Activated naive CD4-positive, alpha-beta T cell treated with anti-CD3 and anti-CD28 coated beads, Interleukin-2, amount 10 ng/mL, durations not matched to agents 7 days and 5 days (primary cell): ENCODE results near the gene ALDH2.
"Not testable (repeated sequence)": the region's sequence is repeated elsewhere in the genome, so short reads cannot be mapped to it uniquely, and the experiment has no call there.

Experiments
- CTCF ChIA-PET: fragments of 350-600 bp; sonication (Branson Sonifier 250); formaldehyde crosslinking; loops from one replicate; lab custom pipeline; 2021; ENCODE audit warnings: antibody characterized with exemption; lab: Charles Lee
- DNase-seq: peaks from one replicate; pipeline ENCODE4 v3.0.0-alpha.2; 2020
- H3K27ac Mint-ChIP-seq: one replicate; pipeline ENCODE4 v1.8.0; 2021; ENCODE audit warnings: mild to moderate bottlenecking, moderate library complexity, mixed read lengths
- H3K27me3 Mint-ChIP-seq: one replicate; pipeline ENCODE4 v1.8.0; 2021; ENCODE audit warnings: mild to moderate bottlenecking, mixed read lengths
- H3K36me3 Mint-ChIP-seq: one replicate; pipeline ENCODE4 v1.8.0; 2021; ENCODE audit warnings: mixed read lengths
- H3K4me1 Mint-ChIP-seq: one replicate; pipeline ENCODE4 v1.8.0; 2021; ENCODE audit warnings: mixed read lengths
- H3K4me3 Mint-ChIP-seq: one replicate; pipeline ENCODE4 v1.8.0; 2021; ENCODE audit warnings: mild to moderate bottlenecking, moderate library complexity, mixed read lengths
- H3K9me3 Mint-ChIP-seq: one replicate; pipeline ENCODE4 v1.8.0; 2021; ENCODE audit warnings: mixed read lengths

Gene ALDH2

GRCh38 chr12:111818340-111818739 is 51.6 kb downstream of the ALDH2 start:
- Mint-ChIP-seq H3K4me1 (peaks cover 2% of the 10 kb centered on the region), H3K4me3 (no peak overlapping the region), H3K9me3 (no peaks in the 10 kb centered on the region), H3K36me3 (no peaks in the 10 kb centered on the region), H3K27me3 (peaks cover 25% of the 10 kb centered on the region), H3K27ac (no peak overlapping the region)
- no peak for DNase-seq
- CTCF ChIA-PET: interaction anchor here (0.6 to 0.9 kb wide), 3 partner anchors 65 to 476 kb away, joined by 3 to 4 read pairs (median 3); no protein-coding TSS in a partner anchor

- DNase-seq: no peak
- CTCF ChIA-PET: interaction anchor here (0.6 to 1.4 kb wide), 3 partner anchors 66 to 477 kb away, joined by 3 read pairs; no protein-coding TSS in a partner anchor
- Mint-ChIP-seq H3K27ac (no peak overlapping the region), H3K9me3 (no peaks in the 10 kb centered on the region), H3K4me1 (no peaks in the 10 kb centered on the region), H3K4me3 (no peak overlapping the region), H3K27me3 (peaks cover 32% of the 10 kb centered on the region), H3K36me3 (no peaks in the 10 kb centered on the region)
Measured at GRCh38 chr12:111819191-111820158, 52.7 kb downstream of the ALDH2 start.

GRCh38 chr12:111820828-111821227 is 54.1 kb downstream of the ALDH2 start:
- peaks cover 40% of the 10 kb centered on the region for H3K27me3 Mint-ChIP-seq
- H3K4me3 Mint-ChIP-seq, CTCF ChIA-PET, DNase-seq, H3K9me3 Mint-ChIP-seq, H3K36me3 Mint-ChIP-seq, H3K4me1 Mint-ChIP-seq, H3K27ac Mint-ChIP-seq: not testable (repeated sequence)

- Mint-ChIP-seq H3K4me3 (no peak overlapping the region), H3K27ac (no peak overlapping the region), H3K36me3 (no peaks in the 10 kb centered on the region), H3K9me3 (no peaks in the 10 kb centered on the region), H3K4me1 (no peaks in the 10 kb centered on the region), H3K27me3 (peaks cover 35% of the 10 kb centered on the region)
- CTCF ChIA-PET: no interaction called here
- no peak for DNase-seq
Measured at GRCh38 chr12:111822886-111823285, 56.2 kb downstream of the ALDH2 start.

GRCh38 chr12:111823891-111824290 is 57.2 kb downstream of the ALDH2 start:
- Mint-ChIP-seq H3K27me3 (peaks cover 39% of the 10 kb centered on the region), H3K27ac (no peak overlapping the region), H3K4me1 (no peaks in the 10 kb centered on the region), H3K4me3 (no peak overlapping the region), H3K9me3 (no peaks in the 10 kb centered on the region), H3K36me3 (no peaks in the 10 kb centered on the region)
- no peak for DNase-seq
- CTCF ChIA-PET: no interaction called here

GRCh38 chr12:111824312-111824711 is 57.6 kb downstream of the ALDH2 start:
- H3K4me1 Mint-ChIP-seq, H3K9me3 Mint-ChIP-seq, H3K4me3 Mint-ChIP-seq, H3K27ac Mint-ChIP-seq, CTCF ChIA-PET, H3K36me3 Mint-ChIP-seq: not testable (repeated sequence)
- DNase-seq: peak; percentile 39
- peaks cover 39% of the 10 kb centered on the region for H3K27me3 Mint-ChIP-seq

- Mint-ChIP-seq H3K27me3 (peaks cover 39% of the 10 kb centered on the region), H3K9me3 (no peaks in the 10 kb centered on the region), H3K4me3 (no peak overlapping the region), H3K36me3 (no peaks in the 10 kb centered on the region), H3K27ac (no peak overlapping the region), H3K4me1 (no peaks in the 10 kb centered on the region)
- DNase-seq: no peak
- CTCF ChIA-PET: interaction anchor here (1.3 kb wide), 1 partner anchor 12 kb away, joined by 6 read pairs; no protein-coding TSS in a partner anchor
Measured at GRCh38 chr12:111825509-111825908, 58.8 kb downstream of the ALDH2 start.

GRCh38 chr12:111826316-111826715 is 59.6 kb downstream of the ALDH2 start:
- Mint-ChIP-seq H3K36me3 (no peaks in the 10 kb centered on the region), H3K4me1 (no peaks in the 10 kb centered on the region), H3K9me3 (no peaks in the 10 kb centered on the region), H3K4me3 (no peak overlapping the region), H3K27me3 (peaks cover 32% of the 10 kb centered on the region), H3K27ac (no peak overlapping the region)
- no peak for DNase-seq
- CTCF ChIA-PET: interaction anchor here (0.8 to 1.3 kb wide), 4 partner anchors 13 to 429 kb away, joined by 3 to 6 read pairs (median 3); partner anchors contain the start of gene MAPKAPK5

GRCh38 chr12:111826992-111827391 is 60.3 kb downstream of the ALDH2 start:
- CTCF ChIA-PET: interaction anchor here (0.6 to 1.1 kb wide), 4 partner anchors 12 to 430 kb away, joined by 3 to 4 read pairs (median 3); partner anchors contain the start of gene MAPKAPK5
- Mint-ChIP-seq H3K4me1 (no peaks in the 10 kb centered on the region), H3K9me3 (no peaks in the 10 kb centered on the region), H3K27ac (no peak overlapping the region), H3K4me3 (no peak overlapping the region), H3K36me3 (no peaks in the 10 kb centered on the region), H3K27me3 (peaks cover 27% of the 10 kb centered on the region)
- no peak for DNase-seq

- H3K4me1 Mint-ChIP-seq: no peaks in the 10 kb centered on the region
- no peak overlapping the region for H3K27ac Mint-ChIP-seq
- no peak overlapping the region for H3K4me3 Mint-ChIP-seq
Measured at GRCh38 chr12:111827907-111828306, 61.2 kb downstream of the ALDH2 start.

GRCh38 chr12:111828338-111828979 is 61.7 kb downstream of the ALDH2 start:
- Mint-ChIP-seq H3K9me3 (peaks cover 3% of the 10 kb centered on the region), H3K4me3 (no peak overlapping the region), H3K36me3 (peaks cover 5% of the 10 kb centered on the region), H3K4me1 (no peaks in the 10 kb centered on the region), H3K27ac (no peak overlapping the region), H3K27me3 (peaks cover 20% of the 10 kb centered on the region)
- CTCF ChIA-PET: interaction anchor here (1.3 kb wide), 1 partner anchor 16 kb away, joined by 5 read pairs; no protein-coding TSS in a partner anchor
- DNase-seq: no peak

More at GRCh38 chr12:111827907-111828306, 61.2 kb downstream of the ALDH2 start:
- no peak for DNase-seq
- H3K36me3 Mint-ChIP-seq: peaks cover 5% of the 10 kb centered on the region
- peaks cover 25% of the 10 kb centered on the region for H3K27me3 Mint-ChIP-seq
- H3K9me3 Mint-ChIP-seq: peaks cover 1% of the 10 kb centered on the region
- CTCF ChIA-PET: interaction anchor here (1.3 kb wide), 1 partner anchor 15 kb away, joined by 5 read pairs; no protein-coding TSS in a partner anchor

GRCh38 chr12:111829635-111830034 is 62.9 kb downstream of the ALDH2 start:
- H3K4me1 Mint-ChIP-seq, CTCF ChIA-PET, H3K36me3 Mint-ChIP-seq, H3K27ac Mint-ChIP-seq, H3K9me3 Mint-ChIP-seq, H3K4me3 Mint-ChIP-seq, DNase-seq: not testable (repeated sequence)
- H3K27me3 Mint-ChIP-seq: peaks cover 22% of the 10 kb centered on the region

GRCh38 chr12:111834740-111835386 is 68.1 kb downstream of the ALDH2 start:
- Mint-ChIP-seq H3K36me3 (peaks cover 34% of the 10 kb centered on the region), H3K4me1 (peaks cover 43% of the 10 kb centered on the region), H3K27me3 (peaks cover 13% of the 10 kb centered on the region), H3K27ac (peak overlapping the region; percentile 84)
- CTCF ChIA-PET: interaction anchor here (1.2 kb wide), 1 partner anchor 22 kb away, joined by 3 read pairs; no protein-coding TSS in a partner anchor
- H3K4me3 Mint-ChIP-seq, H3K9me3 Mint-ChIP-seq: not testable (repeated sequence)
- peak; percentile 74 for DNase-seq
